Vagina (tissue), 2 donors: ENCODE data around the gene PICALM.

Experiments
- CTCF ChIP-seq, 3 experiments: fragments of 450-650 bp in 2 of 3; fragments of 200-600 bp in 1 of 3; sonication (generic) in 1 of 3; IDR thresholded peaks; one replicate each; pipeline ENCODE4 v1.5.1; 2017 to 2019; ENCODE audit warnings: antibody characterized with exemption in 3 of 3, mild to moderate bottlenecking in 2 of 3, moderate library complexity in 2 of 3
- POLR2A ChIP-seq, 2 donors: fragments of 450-650 bp; IDR thresholded peaks; one replicate each; pipeline ENCODE4 v1.6.1; 2017; ENCODE audit warnings: antibody characterized with exemption in 2 of 2, mild to moderate bottlenecking in 2 of 2, moderate library complexity in 2 of 2
- POLR2AphosphoS5 ChIP-seq, 2 donors: sonication (generic); formaldehyde crosslinking; IDR thresholded peaks; one replicate each; pipeline ENCODE4 v1.9.0; 2017; ENCODE audit warnings: antibody characterized with exemption in 2 of 2, mild to moderate bottlenecking in 2 of 2, low read depth in 1 of 2; ENCODE audit not compliant: insufficient read depth in 1 of 2

- no peak for TF ChIP-seq POLR2AphosphoS5 (IDR thresholded peaks at IDR 0.05; ENCODE audit: insufficient read depth in 1 of 2, low read depth in 1 of 2)
- TF ChIP-seq CTCF (IDR thresholded peaks at IDR 0.05), result no peak
- TF ChIP-seq POLR2A (IDR thresholded peaks at IDR 0.05), result no peak
Measured at GRCh38 chr11:86091086-86091485, 22.2 kb upstream of the PICALM start.
